ENCODE measurements around the gene PIAS1.

- TF ChIP-seq, protein P1, sequence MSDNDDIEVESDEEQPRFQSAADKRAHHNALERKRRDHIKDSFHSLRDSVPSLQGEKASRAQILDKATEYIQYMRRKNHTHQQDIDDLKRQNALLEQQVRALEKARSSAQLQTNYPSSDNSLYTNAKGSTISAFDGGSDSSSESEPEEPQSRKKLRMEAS (CRISPR knock-in tag; IDR thresholded peaks at IDR 0.05), result no peak
- TF ChIP-seq RELA (CRISPR knock-in tag; IDR thresholded peaks at IDR 0.05; ENCODE audit: borderline replicate concordance) (no peak), FOXK1 (CRISPR knock-in tag; IDR thresholded peaks at IDR 0.05) (no peak), NFATC4 (CRISPR knock-in tag; IDR thresholded peaks at IDR 0.05) (no peak), ZNF263 (CRISPR knock-in tag; IDR thresholded peaks at IDR 0.05; ENCODE audit: low read depth) (no peak), CTCF (IDR thresholded peaks at IDR 0.05) (no peak), SP1 (CRISPR knock-in tag; conservative IDR thresholded peaks at IDR 0.05) (no peak)
Measured at GRCh38 chr15:68195336-68196112, 141.4 kb downstream of the PIAS1 start.

Data from WTC11 (cell line).